Uterus (tissue), 2 donors: ENCODE data around the gene NABP1.

Source experiments
- CTCF ChIP-seq, 4 experiments: fragments of 200-600 bp in 2 of 4; fragments of 450-650 bp in 2 of 4; sonication (generic) in 2 of 4; IDR thresholded peaks; one replicate each; pipeline ENCODE4 v1.5.1; 2016 to 2019; ENCODE audit warnings: antibody characterized with exemption in 4 of 4, mild to moderate bottlenecking in 2 of 4, moderate library complexity in 1 of 4
- POLR2A ChIP-seq, 2 donors: fragments of 450-650 bp; IDR thresholded peaks; one replicate each; pipeline ENCODE4 v1.6.1; 2016; ENCODE audit warnings: antibody characterized with exemption in 2 of 2, mild to moderate bottlenecking in 1 of 2, moderate library complexity in 1 of 2

- TF ChIP-seq POLR2A (IDR thresholded peaks at IDR 0.05), result no peak
- no peak for TF ChIP-seq CTCF (IDR thresholded peaks at IDR 0.05)
These were observed 28.4 kb upstream of the NABP1 start for GRCh38 chr2:191649519-191649918.
